Activated naive CD8-positive, alpha-beta T cell treated with anti-CD3 and anti-CD28 coated beads for 36 hours (primary cell): ENCODE data around the gene PRDX5. TPM values are rescaled to one million over a fixed set of nuclear protein-coding genes. Genes with fewer than 3 reads are reported as not detected.

ENCODE experiments used
- DNase-seq: peaks from one replicate; pipeline ENCODE4 v3.0.0; 2021
- H3K27ac Mint-ChIP-seq: one replicate; pipeline ENCODE4 v1.8.0; 2022; ENCODE audit warnings: mild to moderate bottlenecking, moderate library complexity, mixed read lengths
- H3K27me3 Mint-ChIP-seq: one replicate; pipeline ENCODE4 v1.8.0; 2022; ENCODE audit warnings: mild to moderate bottlenecking, mixed read lengths
- H3K36me3 Mint-ChIP-seq: one replicate; pipeline ENCODE4 v1.8.0; 2021; ENCODE audit warnings: mild to moderate bottlenecking, mixed read lengths
- H3K4me1 Mint-ChIP-seq: one replicate; pipeline ENCODE4 v1.8.0; 2021; ENCODE audit warnings: mixed read lengths
- H3K4me3 Mint-ChIP-seq: one replicate; pipeline ENCODE4 v1.8.0; 2022; ENCODE audit warnings: mild to moderate bottlenecking, moderate library complexity, mixed read lengths
- H3K9me3 Mint-ChIP-seq: one replicate; pipeline ENCODE4 v1.8.0; 2022; ENCODE audit warnings: mixed read lengths
- total RNA-seq, 2 experiments: library from RNA; stranded (reverse); gene quantifications; one replicate each; pipeline ENCODE4 v1.2.3, GENCODE V29; 2021

The PRDX5 gene
- total RNA-seq, 2 experiments from 2014 or later = 111 to 116 TPM

DNA sequence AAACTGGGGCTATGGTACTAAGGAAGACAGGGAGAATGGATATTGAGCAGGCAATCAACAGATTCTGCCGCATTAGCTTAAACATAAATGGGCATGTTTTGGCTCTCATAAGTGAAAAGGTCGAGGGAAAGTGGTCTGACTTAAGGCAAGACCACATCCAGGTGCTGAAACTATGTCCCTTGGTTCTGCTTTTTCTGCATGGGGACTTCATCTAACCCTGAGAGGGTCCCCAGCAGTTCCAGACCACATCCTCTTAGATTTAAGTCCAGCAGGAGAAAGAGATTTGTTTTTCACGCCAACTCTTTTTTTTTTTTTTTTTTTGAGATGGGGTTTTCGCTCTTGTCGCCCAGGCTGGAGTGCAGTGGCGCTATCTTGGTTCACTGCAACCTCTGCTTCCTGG, 46.5 kb downstream of the PRDX5 start:
- Mint-ChIP-seq H3K9me3 (no peaks in the 10 kb centered on the region), H3K4me1 (peaks cover 23% of the 10 kb centered on the region), H3K27me3 (no peaks in the 10 kb centered on the region), H3K4me3 (no peak overlapping the region), H3K27ac (no peak overlapping the region), H3K36me3 (peaks cover 21% of the 10 kb centered on the region)
- no peak for DNase-seq

- no peak for DNase-seq
- no peaks in the 10 kb centered on the region for H3K9me3 Mint-ChIP-seq
- H3K36me3 Mint-ChIP-seq = peaks cover 23% of the 10 kb centered on the region
- no peak overlapping the region for H3K27ac Mint-ChIP-seq
- H3K4me3 Mint-ChIP-seq = no peak overlapping the region
- H3K4me1 Mint-ChIP-seq = peaks cover 18% of the 10 kb centered on the region
- H3K27me3 Mint-ChIP-seq = no peaks in the 10 kb centered on the region
Observed at GRCh38 chr11:64364911-64365310, 47.0 kb downstream of the PRDX5 start.

- no peak for DNase-seq
- no peaks in the 10 kb centered on the region for H3K9me3 Mint-ChIP-seq
- H3K4me3 Mint-ChIP-seq = no peak overlapping the region
- peaks cover 5% of the 10 kb centered on the region for H3K4me1 Mint-ChIP-seq
- H3K27me3 Mint-ChIP-seq = no peaks in the 10 kb centered on the region
- peak overlapping the region; percentile 25 for H3K27ac Mint-ChIP-seq
- peaks cover 22% of the 10 kb centered on the region for H3K36me3 Mint-ChIP-seq
Observed at GRCh38 chr11:64366751-64367150, 48.8 kb downstream of the PRDX5 start.

- H3K27ac Mint-ChIP-seq = no peak overlapping the region
- no peak for DNase-seq
- H3K27me3 Mint-ChIP-seq = no peaks in the 10 kb centered on the region
- peaks cover 2% of the 10 kb centered on the region for H3K4me1 Mint-ChIP-seq
- H3K36me3 Mint-ChIP-seq = peaks cover 18% of the 10 kb centered on the region
- no peaks in the 10 kb centered on the region for H3K9me3 Mint-ChIP-seq
- H3K4me3 Mint-ChIP-seq = no peak overlapping the region
Observed at GRCh38 chr11:64367931-64368672, 50.2 kb downstream of the PRDX5 start.

GRCh38 chr11:64368673-64369074, 50.8 kb downstream of the PRDX5 start:
- no peaks in the 10 kb centered on the region for H3K9me3 Mint-ChIP-seq
- peaks cover 2% of the 10 kb centered on the region for H3K4me1 Mint-ChIP-seq
- no peak overlapping the region for H3K27ac Mint-ChIP-seq
- H3K27me3 Mint-ChIP-seq = no peaks in the 10 kb centered on the region
- peaks cover 18% of the 10 kb centered on the region for H3K36me3 Mint-ChIP-seq
- no peak for DNase-seq
- H3K4me3 Mint-ChIP-seq = no peak overlapping the region

DNA sequence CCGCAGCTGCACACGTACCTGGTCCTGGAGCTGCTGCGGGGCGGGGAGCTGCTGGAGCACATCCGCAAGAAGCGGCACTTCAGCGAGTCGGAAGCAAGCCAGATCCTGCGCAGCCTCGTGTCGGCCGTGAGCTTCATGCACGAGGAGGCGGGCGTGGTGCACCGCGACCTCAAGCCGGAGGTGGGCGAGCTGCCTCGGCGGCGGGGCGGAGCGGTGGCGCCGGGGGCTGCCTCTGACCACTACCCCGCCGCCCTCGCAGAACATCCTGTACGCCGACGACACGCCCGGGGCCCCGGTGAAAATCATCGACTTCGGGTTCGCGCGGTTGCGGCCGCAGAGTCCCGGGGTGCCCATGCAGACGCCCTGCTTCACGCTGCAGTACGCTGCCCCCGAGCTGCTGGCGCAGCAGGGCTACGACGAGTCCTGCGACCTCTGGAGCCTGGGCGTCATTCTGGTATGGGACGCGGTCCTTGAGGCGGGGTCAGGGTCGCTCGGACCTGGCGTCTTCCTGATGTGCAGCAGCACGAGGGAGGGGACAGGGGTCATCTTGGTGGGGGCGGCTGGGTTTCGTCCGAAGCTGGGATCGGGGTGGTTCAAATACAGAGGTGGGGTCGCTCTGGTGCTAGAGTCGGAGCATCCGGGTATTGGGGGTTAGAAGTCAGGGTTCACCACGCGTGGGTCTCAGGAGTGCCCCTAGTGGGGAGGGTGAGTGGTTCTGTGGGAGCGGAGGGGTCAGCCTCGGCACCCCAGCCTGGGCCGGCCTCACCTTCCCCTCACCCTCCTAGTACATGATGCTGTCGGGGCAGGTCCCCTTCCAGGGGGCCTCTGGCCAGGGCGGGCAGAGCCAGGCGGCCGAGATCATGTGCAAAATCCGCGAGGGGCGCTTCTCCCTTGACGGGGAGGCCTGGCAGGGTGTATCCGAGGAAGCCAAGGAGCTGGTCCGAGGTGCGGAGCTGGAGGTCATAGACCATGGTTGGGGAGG, 51.8 kb downstream of the PRDX5 start:
- peaks cover 15% of the 10 kb centered on the region for H3K36me3 Mint-ChIP-seq
- no peak for DNase-seq
- peaks cover 2% of the 10 kb centered on the region for H3K4me1 Mint-ChIP-seq
- H3K9me3 Mint-ChIP-seq = no peaks in the 10 kb centered on the region
- H3K27me3 Mint-ChIP-seq = no peaks in the 10 kb centered on the region
- H3K4me3 Mint-ChIP-seq = no peak overlapping the region
- H3K27ac Mint-ChIP-seq = no peak overlapping the region

DNA sequence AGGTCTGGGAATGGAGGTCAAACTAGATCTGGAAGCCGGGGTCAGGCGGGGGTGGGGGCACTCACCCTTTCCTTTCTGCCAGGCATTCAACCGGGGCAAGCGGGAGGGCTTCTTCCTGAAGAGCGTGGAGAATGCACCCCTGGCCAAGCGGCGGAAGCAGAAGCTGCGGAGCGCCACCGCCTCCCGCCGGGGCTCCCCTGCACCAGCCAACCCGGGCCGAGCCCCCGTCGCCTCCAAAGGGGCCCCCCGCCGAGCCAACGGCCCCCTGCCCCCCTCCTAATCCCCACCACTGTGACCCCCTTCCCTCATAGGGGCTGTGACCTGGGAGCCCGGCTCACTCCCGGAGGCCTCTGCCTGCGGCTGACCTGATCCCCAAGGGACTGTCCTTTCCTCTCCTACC, 53.3 kb downstream of the PRDX5 start:
- Mint-ChIP-seq H3K4me1 (peaks cover 2% of the 10 kb centered on the region), H3K4me3 (no peak overlapping the region), H3K27ac (no peak overlapping the region), H3K27me3 (no peaks in the 10 kb centered on the region), H3K9me3 (no peaks in the 10 kb centered on the region), H3K36me3 (peaks cover 10% of the 10 kb centered on the region)
- no peak for DNase-seq

Other genes with a start within 250 kb of the PRDX5 start
- gene MACROD1, start 152.0 kb upstream of the PRDX5 start, total RNA-seq = 10 to 100 TPM; 27.6 to 29.6 TPM
- gene STIP1, start 131.9 kb upstream of the PRDX5 start, total RNA-seq = 100 to 1,000 TPM; 373 to 379 TPM
- 100 to 1,000 TPM; 217 to 235 TPM for gene FERMT3, start 111.4 kb upstream of the PRDX5 start, total RNA-seq
- gene TRPT1, start 91.9 kb upstream of the PRDX5 start, total RNA-seq = 10 to 100 TPM; 24.1 to 24.4 TPM
- 10 to 100 TPM; 58.4 to 69.6 TPM for gene NUDT22, start 91.8 kb upstream of the PRDX5 start, total RNA-seq
- gene DNAJC4, start 87.6 kb upstream of the PRDX5 start, total RNA-seq = 10 to 100 TPM; 16.5 to 17.7 TPM
- 10 to 100 TPM; 84.7 to 85.8 TPM for gene VEGFB, start 83.5 kb upstream of the PRDX5 start, total RNA-seq
- gene FKBP2, start 77.0 kb upstream of the PRDX5 start, total RNA-seq = 10 to 100 TPM; 21.9 to 22.8 TPM
- gene PPP1R14B, start 71.2 kb upstream of the PRDX5 start, total RNA-seq = 100 to 1,000 TPM; 332 to 336 TPM
- 1 to 10 TPM; 7.3 to 7.4 TPM for gene PLCB3, start 66.6 kb upstream of the PRDX5 start, total RNA-seq
- gene BAD, start 33.5 kb upstream of the PRDX5 start, total RNA-seq = 10 to 100 TPM; 23.5 to 24.2 TPM
- gene GPR137, start 32.3 kb upstream of the PRDX5 start, total RNA-seq = 10 to 100 TPM; 32.5 to 35.7 TPM
- not detected for gene KCNK4, start 26.8 kb upstream of the PRDX5 start, total RNA-seq
- not detected for gene CATSPERZ, start 17.8 kb upstream of the PRDX5 start, total RNA-seq
- 10 to 100 TPM; 46.5 to 46.9 TPM for gene ESRRA, start 12.6 kb upstream of the PRDX5 start, total RNA-seq
- gene TRMT112, start 562 bp upstream of the PRDX5 start, total RNA-seq = 100 to 1,000 TPM; 235 to 248 TPM
- gene CCDC88B, start 22.1 kb downstream of the PRDX5 start, total RNA-seq = 10 to 100 TPM; 73.5 to 74.5 TPM
- gene RPS6KA4, start 41.0 kb downstream of the PRDX5 start, total RNA-seq = 10 to 100 TPM; 20.3 to 24.5 TPM
- gene SLC22A11, start 237.8 kb downstream of the PRDX5 start, total RNA-seq = not detected